Endothelial cell of umbilical vein (primary cell): ENCODE data around the gene ROBO2. TPM values are rescaled to one million over a fixed set of nuclear protein-coding genes. Genes with fewer than 3 reads are reported as not detected.
A peak's percentile ranks its signal among the peaks of the same experiment; 100 is the strongest.

Source experiments
- BruUV-seq: library from RNA; stranded (reverse); fragments of 400-500 nt; replicated peaks from 2 replicates; lab custom pipeline; 2021; lab: Mats Ljungman, UMichigan
- CTCF ChIA-PET: fragments of 300-600, 350-600 bp; sonication (Branson Sonifier 250); formaldehyde crosslinking; loops from one replicate; lab custom pipeline; 2021; ENCODE audit warnings: antibody characterized with exemption, inconsistent platforms; lab: Charles Lee
- POLR2A ChIA-PET: fragments of 300-600, 350-600 bp; sonication (Branson Sonifier 250); formaldehyde crosslinking; loops from one replicate; lab custom pipeline; 2021; ENCODE audit warnings: antibody characterized with exemption, inconsistent platforms; lab: Charles Lee
- DNase-seq: peaks from one replicate; pipeline ENCODE4 v3.0.0-alpha.2; 2011; ENCODE audit warnings: low read depth, low spot score
- FAIRE-seq: peaks from 2 replicates; lab custom pipeline; 2011; peaks lifted over from hg19 to GRCh38; lab: Jason Lieb, UNC
- H2AFZ ChIP-seq: 2 replicates; pipeline ENCODE4 v1.6.0; 2012; ENCODE audit warnings: low read depth, low read length, control low read depth, inconsistent platforms
- H3K27ac ChIP-seq: 2 replicates; pipeline ENCODE4 v1.5.1; 2011; ENCODE audit warnings: low read depth, mild to moderate bottlenecking, control low read depth, low read length, moderate library complexity; ENCODE audit not compliant: insufficient read depth
- H3K27me3 ChIP-seq, 2 experiments: 2 replicates each; pipeline versions ENCODE4 v1.6.0 to v1.6.1; 2011; ENCODE audit warnings: low read length in 2 of 2, mixed read lengths in 1 of 2; ENCODE audit not compliant: control insufficient read depth in 2 of 2, insufficient read depth in 2 of 2
- H3K36me3 ChIP-seq, 2 experiments: 2 replicates in 1 of 2; 3 replicates in 1 of 2; pipeline ENCODE4 v1.5.1; 2011; ENCODE audit warnings: low read length in 2 of 2, mild to moderate bottlenecking in 1 of 2, moderate library complexity in 1 of 2; ENCODE audit not compliant: control insufficient read depth in 2 of 2, insufficient read depth in 2 of 2; ENCODE audit errors: extremely low read depth in 1 of 2
- H3K4me1 ChIP-seq: 3 replicates; pipeline ENCODE4 v1.5.1; 2011; ENCODE audit warnings: mild to moderate bottlenecking, low read length; ENCODE audit not compliant: control insufficient read depth, insufficient read depth; ENCODE audit errors: extremely low read depth
- H3K4me2 ChIP-seq: 2 replicates; pipeline ENCODE4 v1.6.1; 2011; ENCODE audit warnings: low read length, control low read depth, mixed read lengths; ENCODE audit not compliant: insufficient read depth
- H3K4me3 ChIP-seq, 3 experiments: fragments of 200-600 bp in 1 of 3; sonication (generic), shearing (Covaris generic) in 1 of 3; replicated peaks in 1 of 3; 2 replicates each; pipeline ENCODE4 v1.5.1; 2011 to 2016; ENCODE audit warnings: control low read depth in 3 of 3, low read length in 3 of 3, mild to moderate bottlenecking in 2 of 3, inconsistent platforms in 1 of 3, low read depth in 1 of 3, moderate library complexity in 1 of 3; ENCODE audit not compliant: insufficient read depth in 1 of 3
- H3K79me2 ChIP-seq: 2 replicates; pipeline ENCODE4 v1.6.0; 2012; ENCODE audit warnings: low read length, inconsistent platforms; ENCODE audit not compliant: control insufficient read depth, insufficient read depth
- H3K9ac ChIP-seq: replicated peaks from 2 replicates; pipeline ENCODE3; 2011; ENCODE audit warnings: low read length, control low read depth; ENCODE audit not compliant: insufficient read depth; ENCODE audit errors: extremely low read depth
- H3K9me1 ChIP-seq: replicated peaks from 3 replicates; pipeline ENCODE4 v1.6.0; 2011; ENCODE audit warnings: mild to moderate bottlenecking, low read length; ENCODE audit not compliant: control insufficient read depth, insufficient read depth; ENCODE audit errors: extremely low read depth
- H3K9me3 ChIP-seq: replicated peaks from 2 replicates; pipeline ENCODE4 v1.5.1; 2012; ENCODE audit warnings: low read length, inconsistent platforms; ENCODE audit not compliant: control insufficient read depth, insufficient read depth
- H4K20me1 ChIP-seq: replicated peaks from 2 replicates; pipeline ENCODE3; 2011; ENCODE audit warnings: mild to moderate bottlenecking, low read length; ENCODE audit not compliant: control insufficient read depth, insufficient read depth; ENCODE audit errors: extremely low read depth
- CTCF ChIP-seq, 2 donors: IDR thresholded peaks; 1 replicate in 1 of 2; 2 replicates in 1 of 2; pipeline ENCODE4 v1.5.1; 2011; ENCODE audit warnings: low read length in 2 of 2, mild to moderate bottlenecking in 2 of 2, moderate library complexity in 2 of 2, control low read depth in 1 of 2, inconsistent platforms in 1 of 2, low read depth in 1 of 2; ENCODE audit not compliant: insufficient read depth in 1 of 2; ENCODE audit errors: extremely low read depth in 1 of 2
- EZH2 ChIP-seq: IDR thresholded peaks from 2 replicates; pipeline ENCODE4 v1.6.1; 2012; ENCODE audit warnings: borderline replicate concordance, low read depth, mild to moderate bottlenecking, moderate library complexity, low read length, inconsistent platforms; ENCODE audit not compliant: severe bottlenecking
- GATA2 ChIP-seq: IDR thresholded peaks from 2 replicates; pipeline ENCODE4 v1.7.0; 2011; ENCODE audit warnings: low read depth, mild to moderate bottlenecking, moderate library complexity, mixed read lengths, low read length; ENCODE audit not compliant: insufficient read length, insufficient read depth
- JUN ChIP-seq: IDR thresholded peaks from 2 replicates; pipeline ENCODE4 v1.6.1; 2011; ENCODE audit warnings: borderline replicate concordance, low read depth; ENCODE audit not compliant: insufficient read length, insufficient read depth
- POLR2A ChIP-seq: IDR thresholded peaks from 2 replicates; pipeline ENCODE4 v1.6.1; 2012; ENCODE audit warnings: low read depth, mild to moderate bottlenecking, control low read depth, low read length
- POLR2AphosphoS5 ChIP-seq: IDR thresholded peaks from 2 replicates; pipeline ENCODE4 v1.6.1; 2012; ENCODE audit warnings: low read depth, mild to moderate bottlenecking, control low read depth, low read length, moderate library complexity; ENCODE audit not compliant: insufficient read depth
- dilution Hi-C: fragments of 300-500 bp; cut with MboI; formaldehyde crosslinking; loops from one replicate; pipeline ENCODE4 v1.15.0; 2019; ENCODE audit warnings: low sequenced_read_pairs; ENCODE audit not compliant: extremely low pct_ligation_motif_present
- intact Hi-C: fragments of 100-400 bp; cut with micrococcal nuclease; formaldehyde crosslinking; loops from one replicate; pipeline ENCODE4 v1.10.0; 2022
- polyA plus RNA-seq, 4 experiments: library from polyadenylated mRNA; depleted of rRNA in 3 of 4; stranded (reverse) in 3 of 4; unstranded in 1 of 4; fragments of >200 nt; gene quantifications; 2 replicates each; pipeline versions ENCODE4 v1.2.1 to v1.2.3, GENCODE V29; 2011 to 2012; ENCODE audit warnings: missing spikeins in 1 of 4
- total RNA-seq: library from RNA; stranded (reverse); gene quantifications from 2 replicates; pipeline ENCODE4 v1.2.3, GENCODE V29; 2021

The ROBO2 gene
- total and polyA plus RNA-seq, 2 donors (not counting 3 experiments of a cell fraction or from before 2014, with no cell fraction given) = not detected

DNA sequence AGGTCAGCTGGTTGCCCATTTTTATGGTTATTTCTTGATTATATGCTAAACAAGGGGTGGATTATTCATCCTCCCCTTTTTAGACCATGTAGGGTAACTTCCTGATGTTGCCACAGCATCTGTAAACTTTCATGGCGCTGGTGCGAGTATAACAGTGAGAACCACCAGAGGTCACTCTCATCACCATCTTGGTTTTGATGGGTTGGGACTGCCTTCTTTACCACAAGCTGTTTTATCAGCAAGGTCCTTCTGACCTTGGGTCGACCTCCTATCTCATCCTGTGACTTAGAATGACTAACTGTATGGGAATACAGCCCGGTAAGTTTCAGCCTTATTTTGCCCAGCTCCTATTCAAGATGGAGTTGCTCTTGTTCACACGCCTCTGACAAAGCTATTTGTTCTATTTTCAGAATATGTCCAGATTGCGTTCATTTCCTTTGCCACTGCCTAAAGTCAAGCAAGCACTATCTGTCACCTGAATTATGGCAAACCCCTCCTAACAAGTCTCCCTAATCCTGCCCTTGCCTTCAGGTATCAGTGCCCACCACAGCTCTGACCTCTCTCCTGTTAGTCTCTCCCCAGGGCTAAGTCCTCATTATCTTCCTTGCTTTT lies 308.5 kb downstream of the ROBO2 start:
- TF ChIP-seq CTCF (IDR thresholded peaks at IDR 0.05; ENCODE audit: extremely low read depth in 1 of 2, insufficient read depth in 1 of 2, low read depth in 1 of 2, low read length in 2 of 2) = peak; percentile 25 to 27
- TF ChIP-seq JUN = no peak
- no peak for TF ChIP-seq POLR2A
- no peak for TF ChIP-seq POLR2AphosphoS5
- no peaks in the 10 kb centered on the region for H3K4me1 ChIP-seq
- no peaks in the 10 kb centered on the region for H4K20me1 ChIP-seq
- H3K27ac ChIP-seq = no peak overlapping the region
- H3K27me3 ChIP-seq = no peaks in the 10 kb centered on the region
- no peaks in the 10 kb centered on the region for H3K79me2 ChIP-seq
- intact Hi-C loops (loop anchor here (1.0 to 10.0 kb wide), 3 partner anchors 857 to 1686 kb away; no protein-coding TSS in a partner anchor), dilution Hi-C loops (no loop called here)
- H3K9ac ChIP-seq = no peak overlapping the region
- no peak overlapping the region for H3K4me3 ChIP-seq
- no peaks in the 10 kb centered on the region for H3K36me3 ChIP-seq
- no peaks in the 10 kb centered on the region for H3K9me3 ChIP-seq
- no peak overlapping the region for H2AFZ ChIP-seq
- CTCF ChIA-PET = interaction anchor here (0.7 to 4.2 kb wide), 15 partner anchors 10 to 1301 kb away, joined by 3 to 89 read pairs (median 6); no protein-coding TSS in a partner anchor
- POLR2A ChIA-PET = no interaction called here
- FAIRE-seq = peak; percentile 38
- BruUV-seq = no TSS peak
- no peak overlapping the region for H3K4me2 ChIP-seq
- H3K9me1 ChIP-seq = no peaks in the 10 kb centered on the region
- peak; percentile 9 for DNase-seq

GRCh38 chr3:77354958-77355357 lies 315.1 kb downstream of the ROBO2 start:
- Histone ChIP-seq H3K9ac (no peak overlapping the region), H3K36me3 (no peaks in the 10 kb centered on the region), H3K9me1 (no peaks in the 10 kb centered on the region), H3K4me1 (no peaks in the 10 kb centered on the region), H3K4me3 (no peak overlapping the region), H3K27ac (no peak overlapping the region), H3K9me3 (no peaks in the 10 kb centered on the region), H3K79me2 (no peaks in the 10 kb centered on the region), H4K20me1 (no peaks in the 10 kb centered on the region), H3K4me2 (no peak overlapping the region), H3K27me3 (no peaks in the 10 kb centered on the region), H2AFZ (no peak overlapping the region)
- BruUV-seq = no TSS peak
- intact Hi-C loops = no loop called here
- DNase-seq (no peak), FAIRE-seq (no peak)
- ChIA-PET POLR2A (no interaction called here), CTCF (no interaction called here)
- no peak for TF ChIP-seq GATA2
- TF ChIP-seq EZH2 = no peak
- dilution Hi-C loops = no loop called here
